H1 (cell line): ENCODE measurements around the gene GOLGA8J. TPM values are rescaled to one million over a fixed set of nuclear protein-coding genes. Genes with fewer than 3 reads are reported as not detected.

Experiments used
- SIX5 ChIP-seq: IDR thresholded peaks from 2 replicates; pipeline ENCODE4 v1.6.1; 2011; ENCODE audit warnings: mild to moderate bottlenecking, low read depth, low read length
- polyA plus RNA-seq, 7 experiments: library from polyadenylated mRNA; depleted of rRNA in 3 of 7; stranded (reverse) in 5 of 7; unstranded in 2 of 7; fragments of >200 nt in 5 of 7; fragments of 200-250 nt in 2 of 7; gene quantifications; 1 replicate in 5 of 7; 2 replicates in 1 of 7; 4 replicates in 1 of 7; pipeline versions ENCODE4 v1.2.1 to v1.2.3, GENCODE V29; 2011 to 2013; ENCODE audit warnings: missing spikeins in 2 of 7, mixed read lengths in 2 of 7
- total RNA-seq: library from RNA; stranded (reverse); fragmentation: NEBNext Ultra II Directional; extraction: Animal tissue kit (Norgen Biotek cat#: 25700); gene quantifications from 2 replicates; pipeline ENCODE4 v1.2.1, GENCODE V29; 2021
- TF ChIP-seq, protein P1 (sequence below): IDR thresholded peaks from 2 replicates; pipeline ENCODE4 v1.6.1; 2011; ENCODE audit warnings: low read length, improper control_type of control experiment
- TF ChIP-seq, protein P2 (sequence below): IDR thresholded peaks from 2 replicates; pipeline ENCODE4 v1.6.1; 2012; ENCODE audit warnings: inconsistent platforms

Gene GOLGA8J
- total and polyA plus RNA-seq, 2 of the 8 experiments (the other 6 are each of a cell fraction or from before 2014, with no cell fraction given) = not detected

DNA sequence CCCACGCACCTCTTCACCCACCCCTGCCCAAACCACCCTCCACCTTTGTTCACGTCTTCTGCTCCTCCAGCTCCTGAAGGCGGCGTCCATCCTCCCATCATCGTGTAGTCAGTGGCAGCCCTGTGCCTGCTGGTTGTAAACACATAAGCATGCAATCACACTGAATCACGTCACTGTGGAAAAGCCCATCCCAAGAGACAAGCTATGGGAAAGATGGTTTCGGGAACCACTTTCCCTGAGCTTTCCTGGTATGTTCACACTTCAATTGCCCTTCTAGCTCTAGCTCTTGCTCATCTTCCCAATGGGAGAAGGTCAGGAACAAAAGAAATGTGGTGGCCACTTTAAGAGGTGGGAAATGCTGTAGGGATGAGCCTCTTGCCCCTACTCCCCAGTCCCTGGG is 14.4 kb upstream of the GOLGA8J start (continued):
- TF ChIP-seq, protein P1, sequence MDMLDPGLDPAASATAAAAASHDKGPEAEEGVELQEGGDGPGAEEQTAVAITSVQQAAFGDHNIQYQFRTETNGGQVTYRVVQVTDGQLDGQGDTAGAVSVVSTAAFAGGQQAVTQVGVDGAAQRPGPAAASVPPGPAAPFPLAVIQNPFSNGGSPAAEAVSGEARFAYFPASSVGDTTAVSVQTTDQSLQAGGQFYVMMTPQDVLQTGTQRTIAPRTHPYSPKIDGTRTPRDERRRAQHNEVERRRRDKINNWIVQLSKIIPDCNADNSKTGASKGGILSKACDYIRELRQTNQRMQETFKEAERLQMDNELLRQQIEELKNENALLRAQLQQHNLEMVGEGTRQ = no peak
- TF ChIP-seq SIX5 = no peak
- TF ChIP-seq, protein P2, sequence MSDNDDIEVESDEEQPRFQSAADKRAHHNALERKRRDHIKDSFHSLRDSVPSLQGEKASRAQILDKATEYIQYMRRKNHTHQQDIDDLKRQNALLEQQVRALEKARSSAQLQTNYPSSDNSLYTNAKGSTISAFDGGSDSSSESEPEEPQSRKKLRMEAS = no peak
